HG03025 (cell line): ENCODE measurements around the gene RNF111.
"Not testable (repeated sequence)": the region's sequence is repeated elsewhere in the genome, so short reads cannot be mapped to it uniquely, and the experiment has no call there.

ENCODE experiments used
- ATAC-seq: cut with Tn5 transposase; IDR thresholded peaks from one replicate; pipeline ENCODE4 v1.9.1; 2021; ENCODE audit warnings: mild to moderate bottlenecking, moderate library complexity; ENCODE audit not compliant: unreplicated experiment, low FRiP score

The RNF111 gene

GRCh38 chr15:59052915-59053407 is 65.5 kb downstream of the RNF111 start:
- no peak for ATAC-seq

GRCh38 chr15:59053482-59053881 is 66.0 kb downstream of the RNF111 start:
- no peak for ATAC-seq

- ATAC-seq, result no peak
Observed at GRCh38 chr15:59059076-59059597, 71.7 kb downstream of the RNF111 start.

- ATAC-seq, result no peak
Observed at GRCh38 chr15:59060348-59060747, 72.9 kb downstream of the RNF111 start.

GRCh38 chr15:59063042-59063441 is 75.6 kb downstream of the RNF111 start:
- no peak for ATAC-seq

GRCh38 chr15:59069430-59069829 is 82.0 kb downstream of the RNF111 start:
- ATAC-seq, result no peak

GRCh38 chr15:59074607-59075006 is 87.1 kb downstream of the RNF111 start:
- ATAC-seq, result no peak

- no peak for ATAC-seq
Observed at GRCh38 chr15:59087731-59088130, 100.3 kb downstream of the RNF111 start.

- no peak for ATAC-seq
Observed at GRCh38 chr15:59094077-59094476, 106.6 kb downstream of the RNF111 start.

- no peak for ATAC-seq
Observed at GRCh38 chr15:59096429-59096828, 109.0 kb downstream of the RNF111 start.

GRCh38 chr15:59099162-59099685 is 111.8 kb downstream of the RNF111 start:
- no peak for ATAC-seq

- peak; percentile 29 for ATAC-seq
Observed at GRCh38 chr15:59104602-59104911, 117.1 kb downstream of the RNF111 start.

GRCh38 chr15:59104912-59105732 is 117.7 kb downstream of the RNF111 start, which contains the start of gene CCNB2:
CCNB2 (plus strand) TSS chr15:59105146; CDS start chr15:59105269, 123 bp downstream.
- peak; percentile 94 for ATAC-seq

GRCh38 chr15:59105854-59106253 is 118.4 kb downstream of the RNF111 start:
- no peak for ATAC-seq

- no peak for ATAC-seq
Observed at GRCh38 chr15:59111251-59111650, 123.8 kb downstream of the RNF111 start.

- no peak for ATAC-seq
Observed at GRCh38 chr15:59115047-59115446, 127.6 kb downstream of the RNF111 start.

- ATAC-seq, result no peak
Observed at GRCh38 chr15:59116141-59116540, 128.7 kb downstream of the RNF111 start.

GRCh38 chr15:59116771-59117170 is 129.3 kb downstream of the RNF111 start:
- ATAC-seq, result no peak

GRCh38 chr15:59119625-59120024 is 132.2 kb downstream of the RNF111 start:
- no peak for ATAC-seq

- ATAC-seq, result no peak
Observed at GRCh38 chr15:59120937-59121336, 133.5 kb downstream of the RNF111 start.

GRCh38 chr15:59124261-59124660 is 136.8 kb downstream of the RNF111 start:
- no peak for ATAC-seq

- not testable (repeated sequence) for ATAC-seq
Observed at GRCh38 chr15:59125683-59126082, 138.2 kb downstream of the RNF111 start.
